A549 (cell line): ENCODE measurements around the gene ARHGEF10L. TPM values are rescaled to one million over a fixed set of nuclear protein-coding genes. Genes with fewer than 3 reads are reported as not detected.

Experiments
- ATAC-seq, 2 experiments: fragments of 200-7000 bp in 1 of 2; fragments of >200 bp in 1 of 2; cut with Nextera tagmentation in 1 of 2; cut with Tn5 transposase in 1 of 2; 3 replicates each; pipeline versions ENCODE4 v1.8.0 to v1.9.1; 2018 to 2020; ENCODE audit warnings: mild to moderate bottlenecking in 1 of 2, moderate library complexity in 1 of 2
- CTCF ChIA-PET: fragments of 300-600 bp; sonication (Branson Sonifier 250); formaldehyde crosslinking; extraction: SDS; loops from one replicate; lab custom pipeline; 2021; ENCODE audit warnings: antibody characterized with exemption, inconsistent platforms; lab: Yijun Ruan, JAX
- POLR2A ChIA-PET: fragments of 350-600 bp; formaldehyde crosslinking; extraction: SDS; loops from one replicate; lab custom pipeline; 2021; ENCODE audit warnings: antibody characterized with exemption, inconsistent platforms; lab: Yijun Ruan, JAX
- DNase-seq, 2 experiments: peaks; one replicate each; pipeline versions ENCODE4 v3.0.0 to v3.0.0-alpha.2; 2011 to 2016; ENCODE audit warnings: low read depth in 1 of 2, low spot score in 1 of 2
- FAIRE-seq: peaks from 2 replicates; lab custom pipeline; 2011; peaks lifted over from hg19 to GRCh38; lab: Jason Lieb, UNC
- H3K27ac ChIP-seq, 2 experiments: fragments of >200 bp; sonication (Bioruptor Twin); formaldehyde crosslinking; 3 replicates each; pipeline ENCODE4 v1.5.1; 2016 to 2017
- H3K4me1 ChIP-seq: fragments of >200 bp; sonication (Bioruptor Twin); formaldehyde crosslinking; 3 replicates; pipeline ENCODE4 v1.6.1; 2016
- H3K4me2 ChIP-seq: fragments of >200 bp; sonication (Bioruptor Twin); formaldehyde crosslinking; 3 replicates; pipeline ENCODE4 v1.6.1; 2016
- H3K4me3 ChIP-seq: fragments of >200 bp; sonication (Bioruptor Twin); formaldehyde crosslinking; 3 replicates; pipeline ENCODE4 v1.5.1; 2016
- H3K9me3 ChIP-seq: fragments of >200 bp; sonication (Bioruptor Twin); formaldehyde crosslinking; 3 replicates; pipeline ENCODE4 v1.6.1; 2016
- CBX2 ChIP-seq: fragments of 200-600 bp; sonication (generic); IDR thresholded peaks from 2 replicates; pipeline ENCODE4 v1.6.1; 2016; ENCODE audit warnings: low read depth, mild to moderate bottlenecking, borderline replicate concordance
- CHD2 ChIP-seq: fragments of 150-350 bp; IDR thresholded peaks from 2 replicates; pipeline ENCODE4 v1.6.1; 2014; ENCODE audit warnings: low read length; ENCODE audit not compliant: partially characterized antibody
- CTCF ChIP-seq: fragments of >200 bp; sonication (Bioruptor Twin); formaldehyde crosslinking; IDR thresholded peaks from 3 replicates; pipeline ENCODE4 v1.5.1; 2016
- EHMT2 ChIP-seq: fragments of 200-600 bp; sonication (generic); IDR thresholded peaks from 2 replicates; pipeline ENCODE4 v1.6.1; 2016; ENCODE audit warnings: antibody characterized with exemption, low read depth, mild to moderate bottlenecking, moderate library complexity
- EP300 ChIP-seq, 2 experiments: fragments of >200 bp; sonication (Bioruptor Twin); formaldehyde crosslinking; IDR thresholded peaks; 2 replicates in 1 of 2; 3 replicates in 1 of 2; pipeline ENCODE4 v1.6.1; 2016 to 2017
- FOSB ChIP-seq: fragments of 250-450 bp; sonication (Bioruptor Pico); IDR thresholded peaks from 2 replicates; pipeline ENCODE4 v1.5.0; 2020; ENCODE audit warnings: mild to moderate bottlenecking, moderate library complexity
- FOSL2 ChIP-seq, 2 experiments: fragments of 450-650 bp in 1 of 2; fragments of >200 bp in 1 of 2; sonication (Bioruptor Twin) in 1 of 2; formaldehyde crosslinking; IDR thresholded peaks; 2 replicates each; pipeline versions ENCODE4 v1.5.0 to v1.6.1; 2016 to 2020; ENCODE audit warnings: mild to moderate bottlenecking in 1 of 2, moderate library complexity in 1 of 2
- GATA3 ChIP-seq: IDR thresholded peaks from 2 replicates; pipeline ENCODE4 v1.6.1; 2012; ENCODE audit warnings: borderline replicate concordance
- HOXA7 ChIP-seq: fragments of 250-450 bp; sonication (Bioruptor Pico); IDR thresholded peaks from 2 replicates; pipeline ENCODE4 v1.5.0; 2020; ENCODE audit warnings: mild to moderate bottlenecking, moderate library complexity
- JUN ChIP-seq, 2 experiments: fragments of >200 bp; sonication (Bioruptor Twin); formaldehyde crosslinking; IDR thresholded peaks; 2 replicates in 1 of 2; 3 replicates in 1 of 2; pipeline ENCODE4 v1.6.1; 2016 to 2017
- KDM1A ChIP-seq: fragments of 200-600 bp; sonication (generic); IDR thresholded peaks from 2 replicates; pipeline ENCODE4 v1.6.1; 2016; ENCODE audit warnings: low read depth, mild to moderate bottlenecking
- KDM5A ChIP-seq: fragments of 200-600 bp; sonication (generic); IDR thresholded peaks from 2 replicates; pipeline ENCODE4 v1.6.1; 2016; ENCODE audit warnings: antibody characterized with exemption, mild to moderate bottlenecking
- MAFK ChIP-seq: fragments of 450-650 bp; IDR thresholded peaks from 2 replicates; pipeline ENCODE4 v1.6.1; 2014; ENCODE audit not compliant: partially characterized antibody
- MAX ChIP-seq: IDR thresholded peaks from 2 replicates; pipeline ENCODE4 v1.6.1; 2012
- MAZ ChIP-seq: fragments of 150-350 bp; IDR thresholded peaks from 2 replicates; pipeline ENCODE4 v1.6.1; 2014; ENCODE audit warnings: antibody characterized with exemption, low read depth, low read length, borderline replicate concordance
- NFE2L2 ChIP-seq: fragments of 150-350 bp; conservative IDR thresholded peaks from 2 replicates; pipeline ENCODE4 v1.6.1; 2014; ENCODE audit warnings: low read length
- PHF8 ChIP-seq: fragments of 200-600 bp; sonication (generic); IDR thresholded peaks from 2 replicates; pipeline ENCODE4 v1.6.1; 2016; ENCODE audit warnings: low read depth, mild to moderate bottlenecking, antibody characterized with exemption, moderate library complexity, borderline replicate concordance
- POLR2AphosphoS2 ChIP-seq: conservative IDR thresholded peaks from 2 replicates; pipeline ENCODE4 v1.6.1; 2012; ENCODE audit warnings: low read length, improper control_type of control experiment, inconsistent platforms
- RAD21 ChIP-seq, 2 experiments: fragments of >200 bp in 1 of 2; sonication (Bioruptor Twin) in 1 of 2; formaldehyde crosslinking in 1 of 2; IDR thresholded peaks in 1 of 2; conservative IDR thresholded peaks in 1 of 2; 2 replicates in 1 of 2; 3 replicates in 1 of 2; pipeline ENCODE4 v1.6.1; 2012 to 2018; ENCODE audit warnings: inconsistent platforms in 1 of 2
- RARB ChIP-seq: fragments of 250-450 bp; sonication (Bioruptor Pico); IDR thresholded peaks from 2 replicates; pipeline ENCODE4 v1.8.0; 2021; ENCODE audit warnings: mild to moderate bottlenecking, moderate library complexity
- RFX5 ChIP-seq: fragments of 450-650 bp; IDR thresholded peaks from 2 replicates; pipeline ENCODE4 v1.7.1; 2014; ENCODE audit warnings: antibody characterized with exemption, mild to moderate bottlenecking, moderate library complexity
- SMC3 ChIP-seq: fragments of >200 bp; sonication (Bioruptor Twin); formaldehyde crosslinking; IDR thresholded peaks from 3 replicates; pipeline ENCODE4 v1.6.1; 2018; ENCODE audit warnings: inconsistent platforms
- TFCP2L1 ChIP-seq: fragments of 250-450 bp; sonication (Bioruptor Pico); IDR thresholded peaks from 2 replicates; pipeline ENCODE4 v1.5.0; 2021; ENCODE audit warnings: mild to moderate bottlenecking
- TP53 ChIP-seq: fragments of 250-450 bp; sonication (Bioruptor Pico); IDR thresholded peaks from 2 replicates; pipeline ENCODE4 v1.5.0; 2021; ENCODE audit warnings: mild to moderate bottlenecking, moderate library complexity
- ZFP36 ChIP-seq: fragments of 450-650 bp; IDR thresholded peaks from 2 replicates; pipeline ENCODE4 v1.6.1; 2014; ENCODE audit warnings: borderline replicate concordance; ENCODE audit not compliant: partially characterized antibody
- ZNF302 ChIP-seq: fragments of 250-450 bp; sonication (Bioruptor Pico); IDR thresholded peaks from 2 replicates; pipeline ENCODE4 v1.9.0; 2021; ENCODE audit warnings: inconsistent platforms, mild to moderate bottlenecking, moderate library complexity
- WGBS: methylation state at CpG from one replicate; pipeline ENCODE4 v1.1.6; 2017; ENCODE audit errors: missing lambda C conversion rate; 5-methylcytosine and 5-hydroxymethylcytosine counted together
- polyA plus RNA-seq, 4 experiments: library from polyadenylated mRNA; depleted of rRNA in 3 of 4; stranded (reverse); fragments of >200 nt; fragmentation: RNase III in 1 of 4; extraction: RNeasy Plus Mini Kit Qiagen cat#74134 plus additional on column Dnase treatment in 1 of 4; gene quantifications; 2 replicates in 3 of 4; 3 replicates in 1 of 4; pipeline ENCODE4 v1.2.3, GENCODE V29; 2011 to 2017

Gene ARHGEF10L
- polyA plus RNA-seq, 2 of the 4 experiments (the other 2 are of a cell fraction), result 3.5 to 5.2 TPM

- CTCF ChIA-PET, result interaction anchor here (1.3 to 2.4 kb wide), 2 partner anchors 11 to 910 kb away, joined by 3 to 8 read pairs; no protein-coding TSS in a partner anchor
- no peak for FAIRE-seq
These were observed 132.2 kb downstream of the ARHGEF10L start for GRCh38 chr1:17671741-17672140.

GRCh38 chr1:17672226-17672625 lies 132.7 kb downstream of the ARHGEF10L start:
- DNase-seq (no peak), ATAC-seq (no peak), FAIRE-seq (no peak)
- H3K27ac ChIP-seq, result no peak overlapping the region
- no peak overlapping the region for H3K4me2 ChIP-seq
- no peak overlapping the region for H3K4me3 ChIP-seq
- 92% methylated on average over 12 of the region's 12 CpGs for WGBS
- H3K9me3 ChIP-seq, result no peaks in the 10 kb centered on the region
- CTCF ChIA-PET, result interaction anchor here (1.3 to 2.4 kb wide), 2 partner anchors 11 to 910 kb away, joined by 3 to 8 read pairs; no protein-coding TSS in a partner anchor
- no peaks in the 10 kb centered on the region for H3K4me1 ChIP-seq
- TF ChIP-seq FOSL2 (IDR thresholded peaks at IDR 0.05), result no peak
- no peak for TF ChIP-seq FOSL2 (CRISPR knock-in tag; IDR thresholded peaks at IDR 0.05)
- no peak for TF ChIP-seq PHF8
- no peak for TF ChIP-seq RFX5
- TF ChIP-seq NFE2L2, result no peak
- TF ChIP-seq CBX2, result no peak
- TF ChIP-seq RARB (CRISPR knock-in tag), result no peak
- TF ChIP-seq TP53 (CRISPR knock-in tag), result no peak
- TF ChIP-seq EHMT2, result no peak
- no peak for TF ChIP-seq TFCP2L1 (CRISPR knock-in tag)
- no peak for TF ChIP-seq CTCF
- no peak for TF ChIP-seq JUN (IDR thresholded peaks at IDR 0.05)
- no peak for TF ChIP-seq MAFK
- TF ChIP-seq CHD2, result no peak
- no peak for TF ChIP-seq POLR2AphosphoS2
- no peak for TF ChIP-seq MAX
- TF ChIP-seq RAD21 (conservative IDR thresholded peaks at IDR 0.05 in 1 of 2, IDR thresholded peaks at IDR 0.05 in 1 of 2), result no peak
- TF ChIP-seq ZNF302 (CRISPR knock-in tag), result no peak
- POLR2A ChIA-PET, result no interaction called here

More at GRCh38 chr1:17671741-17672140, 132.2 kb downstream of the ARHGEF10L start:
- Histone ChIP-seq H3K9me3 (no peaks in the 10 kb centered on the region), H3K27ac (no peak overlapping the region), H3K4me2 (no peak overlapping the region), H3K4me1 (no peaks in the 10 kb centered on the region), H3K4me3 (no peak overlapping the region)
- POLR2A ChIA-PET, result no interaction called here
- ATAC-seq (no peak), DNase-seq (no peak)
- no peak for TF ChIP-seq MAZ
- no peak for TF ChIP-seq FOSB (CRISPR knock-in tag)
- no peak for TF ChIP-seq GATA3
- TF ChIP-seq ZFP36, result no peak
- TF ChIP-seq HOXA7 (CRISPR knock-in tag), result no peak
- TF ChIP-seq KDM1A, result no peak
- no peak for TF ChIP-seq SMC3
- TF ChIP-seq KDM5A, result no peak
- TF ChIP-seq CBX2, result no peak
- TF ChIP-seq EP300 (IDR thresholded peaks at IDR 0.05), result no peak
- no peak for TF ChIP-seq POLR2AphosphoS2
- WGBS, result 84% methylated on average over 9 of the region's 10 CpGs
